ENCODE results near the gene DDX3X. TPM values are rescaled to one million over a fixed set of nuclear protein-coding genes. Genes with fewer than 3 reads are reported as not detected.

Gene DDX3X
- total and polyA plus RNA-seq, 2 donors (not counting 1 experiment from before 2014, with no cell fraction given) = 130 to 289 TPM

DNA sequence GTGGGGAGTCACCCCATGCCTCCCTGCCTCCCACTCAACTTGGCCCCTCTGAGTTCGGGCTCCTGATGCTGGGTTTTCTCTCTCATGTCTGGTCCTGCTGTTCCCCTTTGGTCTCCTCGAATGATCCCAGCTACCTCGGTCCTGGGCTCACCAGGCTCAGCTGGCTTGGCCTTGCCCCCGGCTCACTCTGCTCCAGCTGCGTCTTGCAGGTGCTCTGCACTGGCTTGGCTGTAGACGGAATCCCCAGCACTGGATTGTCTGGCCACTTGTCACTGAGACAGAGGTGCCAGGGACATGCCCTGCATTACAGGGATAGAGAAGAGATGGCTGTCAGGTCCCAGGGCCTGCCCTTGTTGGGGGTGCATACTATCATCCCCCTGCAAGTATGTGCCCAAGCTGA, 71.6 kb downstream of the DDX3X start:
- DNase-seq = no peak
- H3K27ac Mint-ChIP-seq = no peak overlapping the region
- Histone ChIP-seq H3K9me3 (ENCODE audit: control extremely low read depth in 1 of 3, control insufficient read depth in 2 of 3, insufficient read depth in 1 of 3, low read length in 2 of 3) (no peaks in the 10 kb centered on the region), H3K9ac (ENCODE audit: low read length) (no peak overlapping the region), H3K4me1 (ENCODE audit: control insufficient read depth in 2 of 2, insufficient read depth in 2 of 2, low read length in 2 of 2) (no peaks in the 10 kb centered on the region), H3K4me3 (ENCODE audit: control extremely low read depth in 1 of 5, extremely low read depth in 1 of 5, insufficient read depth in 1 of 5, low read depth in 2 of 5, low read length in 4 of 5) (no peak overlapping the region), H3K27me3 (replicated peaks in 1 of 4; ENCODE audit: control extremely low read depth in 1 of 4, control insufficient read depth in 3 of 4, insufficient read depth in 4 of 4, low read length in 3 of 4) (no peaks in the 10 kb centered on the region), H2AFZ (ENCODE audit: insufficient read depth, low read depth, low read length, poor library complexity, severe bottlenecking) (no peak overlapping the region), H3K79me2 (ENCODE audit: control insufficient read depth, insufficient read depth, low read length) (no peaks in the 10 kb centered on the region), H3K4me2 (replicated peaks; ENCODE audit: low read depth, low read length, poor library complexity, severe bottlenecking) (no peak overlapping the region), H3K27ac (ENCODE audit: low read length in 2 of 2) (no peak overlapping the region), H3K36me3 (replicated peaks in 1 of 2; ENCODE audit: control extremely low read depth in 1 of 2, control insufficient read depth in 1 of 2, extremely low read depth in 1 of 2, insufficient read depth in 2 of 2, low read length in 1 of 2) (no peaks in the 10 kb centered on the region), H4K20me1 (ENCODE audit: control insufficient read depth, insufficient read depth, low read length, poor library complexity, severe bottlenecking) (no peaks in the 10 kb centered on the region)
- intact Hi-C loops (cut with micrococcal nuclease) = no loop called here
- H3K9me3 Mint-ChIP-seq (ENCODE audit: insufficient read depth) = no peaks in the 10 kb centered on the region
- no peak for ATAC-seq (ENCODE audit: low read depth)
- ChIA-PET POLR2A (no interaction called here), CTCF (no interaction called here)
- no peaks in the 10 kb centered on the region for H3K4me1 Mint-ChIP-seq
- no peak for TF ChIP-seq EZH2 (IDR thresholded peaks at IDR 0.05; ENCODE audit: borderline replicate concordance, insufficient read depth, low read depth, low read length, poor library complexity, severe bottlenecking)
- TF ChIP-seq, protein P1, sequence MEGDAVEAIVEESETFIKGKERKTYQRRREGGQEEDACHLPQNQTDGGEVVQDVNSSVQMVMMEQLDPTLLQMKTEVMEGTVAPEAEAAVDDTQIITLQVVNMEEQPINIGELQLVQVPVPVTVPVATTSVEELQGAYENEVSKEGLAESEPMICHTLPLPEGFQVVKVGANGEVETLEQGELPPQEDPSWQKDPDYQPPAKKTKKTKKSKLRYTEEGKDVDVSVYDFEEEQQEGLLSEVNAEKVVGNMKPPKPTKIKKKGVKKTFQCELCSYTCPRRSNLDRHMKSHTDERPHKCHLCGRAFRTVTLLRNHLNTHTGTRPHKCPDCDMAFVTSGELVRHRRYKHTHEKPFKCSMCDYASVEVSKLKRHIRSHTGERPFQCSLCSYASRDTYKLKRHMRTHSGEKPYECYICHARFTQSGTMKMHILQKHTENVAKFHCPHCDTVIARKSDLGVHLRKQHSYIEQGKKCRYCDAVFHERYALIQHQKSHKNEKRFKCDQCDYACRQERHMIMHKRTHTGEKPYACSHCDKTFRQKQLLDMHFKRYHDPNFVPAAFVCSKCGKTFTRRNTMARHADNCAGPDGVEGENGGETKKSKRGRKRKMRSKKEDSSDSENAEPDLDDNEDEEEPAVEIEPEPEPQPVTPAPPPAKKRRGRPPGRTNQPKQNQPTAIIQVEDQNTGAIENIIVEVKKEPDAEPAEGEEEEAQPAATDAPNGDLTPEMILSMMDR (IDR thresholded peaks at IDR 0.05) = no peak
- H3K27me3 Mint-ChIP-seq = no peaks in the 10 kb centered on the region
- WGBS (ENCODE audit: insufficient coverage) = no CpG with 5 or more reads among the region's 6 CpGs
- H3K4me3 Mint-ChIP-seq = no peak overlapping the region

DNA sequence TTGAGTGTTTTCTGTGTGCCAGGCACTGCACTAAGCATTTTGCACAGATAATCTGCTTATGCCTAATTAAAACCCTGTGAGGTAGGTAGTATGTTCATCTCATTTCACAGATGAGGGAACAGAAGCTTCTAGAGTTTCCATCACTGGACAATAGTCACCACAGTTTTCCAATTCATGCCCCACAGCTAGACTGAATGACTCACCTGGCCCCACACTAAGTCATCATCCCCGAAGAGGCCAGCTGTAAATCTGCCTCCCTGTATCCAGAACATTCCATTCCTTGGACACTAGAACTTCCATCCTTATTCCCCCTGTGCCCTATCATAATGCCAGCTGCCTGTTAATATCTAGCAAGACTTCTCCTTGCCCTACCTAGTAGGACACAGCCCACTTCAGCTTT, 72.2 kb downstream of the DDX3X start:
- TF ChIP-seq, protein P1 (IDR thresholded peaks at IDR 0.05) = no peak
- no peak for TF ChIP-seq EZH2 (IDR thresholded peaks at IDR 0.05; ENCODE audit: borderline replicate concordance, insufficient read depth, low read depth, low read length, poor library complexity, severe bottlenecking)
- H4K20me1 ChIP-seq (ENCODE audit: control insufficient read depth, insufficient read depth, low read length, poor library complexity, severe bottlenecking) = no peaks in the 10 kb centered on the region
- no CpG with 5 or more reads among the region's 1 CpG for WGBS (ENCODE audit: insufficient coverage)
- H3K9me3 ChIP-seq (ENCODE audit: control extremely low read depth in 1 of 3, control insufficient read depth in 2 of 3, insufficient read depth in 1 of 3, low read length in 2 of 3) = no peaks in the 10 kb centered on the region
- ATAC-seq (ENCODE audit: low read depth) (no peak), DNase-seq (no peak)
- no peaks in the 10 kb centered on the region for H3K4me1 Mint-ChIP-seq
- H3K4me3 ChIP-seq (ENCODE audit: control extremely low read depth in 1 of 5, extremely low read depth in 1 of 5, insufficient read depth in 1 of 5, low read depth in 2 of 5, low read length in 4 of 5) = no peak overlapping the region
- H3K9me3 Mint-ChIP-seq (ENCODE audit: insufficient read depth) = no peaks in the 10 kb centered on the region
- no peak overlapping the region for H3K27ac Mint-ChIP-seq
- ChIA-PET CTCF (no interaction called here), POLR2A (no interaction called here)
- no peaks in the 10 kb centered on the region for H3K27me3 ChIP-seq (replicated peaks in 1 of 4; ENCODE audit: control extremely low read depth in 1 of 4, control insufficient read depth in 3 of 4, insufficient read depth in 4 of 4, low read length in 3 of 4)
- H3K9ac ChIP-seq (ENCODE audit: low read length) = no peak overlapping the region
- H3K4me3 Mint-ChIP-seq = no peak overlapping the region
- no peaks in the 10 kb centered on the region for H3K36me3 ChIP-seq (replicated peaks in 1 of 2; ENCODE audit: control extremely low read depth in 1 of 2, control insufficient read depth in 1 of 2, extremely low read depth in 1 of 2, insufficient read depth in 2 of 2, low read length in 1 of 2)
- H3K27me3 Mint-ChIP-seq = no peaks in the 10 kb centered on the region
- no peak overlapping the region for H2AFZ ChIP-seq (ENCODE audit: insufficient read depth, low read depth, low read length, poor library complexity, severe bottlenecking)
- no peaks in the 10 kb centered on the region for H3K4me1 ChIP-seq (ENCODE audit: control insufficient read depth in 2 of 2, insufficient read depth in 2 of 2, low read length in 2 of 2)
- no peaks in the 10 kb centered on the region for H3K79me2 ChIP-seq (ENCODE audit: control insufficient read depth, insufficient read depth, low read length)
- no peak overlapping the region for H3K27ac ChIP-seq (ENCODE audit: low read length in 2 of 2)
- intact Hi-C loops (cut with micrococcal nuclease) = no loop called here
- H3K4me2 ChIP-seq (replicated peaks; ENCODE audit: low read depth, low read length, poor library complexity, severe bottlenecking) = no peak overlapping the region
